ENCODE results near the gene CFAP57.

CFAP57 gene

DNA sequence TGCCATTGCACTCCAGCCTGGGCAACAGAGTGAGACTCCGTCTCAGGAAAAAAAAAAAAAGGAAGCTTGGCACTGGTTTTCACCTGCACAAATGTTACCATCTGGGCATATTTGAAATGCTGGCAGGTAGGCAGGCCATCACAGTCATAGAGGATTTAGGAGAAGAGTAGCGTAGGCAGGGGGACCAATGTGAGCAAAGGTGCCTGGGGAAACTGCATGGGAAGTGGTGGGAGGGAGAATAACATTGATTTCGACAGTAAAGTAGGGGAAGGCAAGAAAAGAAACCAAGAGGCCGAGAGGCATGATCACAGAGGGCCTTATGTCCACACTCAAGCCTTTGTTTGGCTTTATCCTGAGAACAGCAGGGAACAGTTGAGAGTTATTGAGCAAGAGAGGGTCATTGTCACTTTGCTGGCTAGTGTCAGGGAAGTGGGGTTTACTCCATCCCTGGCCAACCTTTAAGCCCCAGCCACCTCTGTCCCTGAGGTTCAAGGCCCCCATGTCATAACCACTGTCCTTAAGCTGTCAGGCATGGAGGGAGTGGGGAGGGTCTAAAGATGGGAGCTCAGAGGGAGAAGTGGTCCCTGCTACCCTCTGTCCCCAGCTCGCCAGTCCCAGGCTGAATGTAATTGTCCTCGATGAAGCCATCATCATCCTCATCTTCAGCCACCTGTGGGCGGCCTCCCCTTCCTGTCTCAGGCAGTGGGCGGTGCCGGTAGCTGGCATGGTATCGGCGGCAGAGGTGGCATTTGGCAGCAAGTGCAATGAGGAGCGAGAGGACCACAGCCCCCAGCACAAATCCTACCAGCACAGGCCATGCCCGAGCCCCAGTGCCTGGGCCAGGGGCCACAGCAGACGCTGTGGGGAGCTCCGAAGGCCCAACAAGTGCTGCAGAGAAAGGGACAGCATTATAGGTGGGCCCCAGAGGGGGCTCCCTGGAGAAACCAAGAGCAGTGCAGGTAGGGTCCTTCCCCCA, 110.4 kb downstream of the CFAP57 start:
- H3K36me3 ChIP-seq (ENCODE audit: low read length): no peaks in the 10 kb centered on the region
- H3K4me3 ChIP-seq (ENCODE audit: insufficient read depth, low read length, poor library complexity, severe bottlenecking): no peak overlapping the region
- no peaks in the 10 kb centered on the region for H4K20me1 ChIP-seq (ENCODE audit: low read depth, low read length)
- no peak overlapping the region for H3K9ac ChIP-seq (ENCODE audit: low read length)
- no peak overlapping the region for H3K4me2 ChIP-seq (ENCODE audit: low read depth, low read length, poor library complexity, severe bottlenecking)
- H2AFZ ChIP-seq (ENCODE audit: low read depth, low read length, severe bottlenecking): no peak overlapping the region
- no peaks in the 10 kb centered on the region for H3K9me3 ChIP-seq (ENCODE audit: insufficient read depth, low read length)
- no peak for TF ChIP-seq EZH2phosphoT487 (conservative IDR thresholded peaks at IDR 0.05; ENCODE audit: low read length)
- no peak for TF ChIP-seq CTCF (IDR thresholded peaks at IDR 0.05; ENCODE audit: insufficient read depth, low read length, poor library complexity, severe bottlenecking)
- no peaks in the 10 kb centered on the region for H3K79me2 ChIP-seq (ENCODE audit: insufficient read depth, low read length)
- H3K9me2 ChIP-seq (replicated peaks; ENCODE audit: insufficient read depth, low read length): no peaks in the 10 kb centered on the region
- no peaks in the 10 kb centered on the region for H3K27me3 ChIP-seq (ENCODE audit: low read length)
- no peak overlapping the region for H3K27ac ChIP-seq (ENCODE audit: low read depth, low read length)
- no peaks in the 10 kb centered on the region for H3F3A ChIP-seq (ENCODE audit: insufficient read depth)

DNA sequence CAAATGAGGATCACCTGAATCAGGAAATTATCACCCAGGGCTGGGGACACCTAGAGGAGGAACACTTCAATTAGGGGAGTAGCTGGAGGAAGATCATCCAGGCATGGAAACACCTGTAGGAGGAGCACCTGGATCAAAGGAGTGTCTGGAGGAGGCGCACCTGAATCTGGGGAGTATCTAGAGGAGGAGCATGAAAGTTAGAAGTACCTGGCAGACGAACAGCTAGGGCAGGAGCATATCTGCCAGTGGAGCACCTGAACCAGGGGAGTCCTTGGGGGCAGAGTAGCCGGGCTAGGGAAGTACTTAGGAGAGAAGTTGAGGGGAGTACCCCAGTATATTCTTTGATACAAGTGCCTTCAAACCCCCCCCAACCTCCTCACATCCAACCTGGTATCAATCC, 111.9 kb downstream of the CFAP57 start:
- Histone ChIP-seq H3F3A (ENCODE audit: insufficient read depth) (no peaks in the 10 kb centered on the region), H2AFZ (ENCODE audit: low read depth, low read length, severe bottlenecking) (no peak overlapping the region), H3K9me2 (replicated peaks; ENCODE audit: insufficient read depth, low read length) (no peaks in the 10 kb centered on the region), H3K27me3 (ENCODE audit: low read length) (no peaks in the 10 kb centered on the region), H3K9ac (ENCODE audit: low read length) (no peak overlapping the region), H4K20me1 (ENCODE audit: low read depth, low read length) (no peaks in the 10 kb centered on the region), H3K4me2 (ENCODE audit: low read depth, low read length, poor library complexity, severe bottlenecking) (no peak overlapping the region), H3K36me3 (ENCODE audit: low read length) (no peaks in the 10 kb centered on the region), H3K79me2 (ENCODE audit: insufficient read depth, low read length) (no peaks in the 10 kb centered on the region), H3K4me3 (ENCODE audit: insufficient read depth, low read length, poor library complexity, severe bottlenecking) (no peak overlapping the region), H3K27ac (ENCODE audit: low read depth, low read length) (no peak overlapping the region), H3K9me3 (ENCODE audit: insufficient read depth, low read length) (no peaks in the 10 kb centered on the region)
- TF ChIP-seq CTCF (IDR thresholded peaks at IDR 0.05; ENCODE audit: insufficient read depth, low read length, poor library complexity, severe bottlenecking) (no peak), EZH2phosphoT487 (conservative IDR thresholded peaks at IDR 0.05; ENCODE audit: low read length) (no peak)

DNA sequence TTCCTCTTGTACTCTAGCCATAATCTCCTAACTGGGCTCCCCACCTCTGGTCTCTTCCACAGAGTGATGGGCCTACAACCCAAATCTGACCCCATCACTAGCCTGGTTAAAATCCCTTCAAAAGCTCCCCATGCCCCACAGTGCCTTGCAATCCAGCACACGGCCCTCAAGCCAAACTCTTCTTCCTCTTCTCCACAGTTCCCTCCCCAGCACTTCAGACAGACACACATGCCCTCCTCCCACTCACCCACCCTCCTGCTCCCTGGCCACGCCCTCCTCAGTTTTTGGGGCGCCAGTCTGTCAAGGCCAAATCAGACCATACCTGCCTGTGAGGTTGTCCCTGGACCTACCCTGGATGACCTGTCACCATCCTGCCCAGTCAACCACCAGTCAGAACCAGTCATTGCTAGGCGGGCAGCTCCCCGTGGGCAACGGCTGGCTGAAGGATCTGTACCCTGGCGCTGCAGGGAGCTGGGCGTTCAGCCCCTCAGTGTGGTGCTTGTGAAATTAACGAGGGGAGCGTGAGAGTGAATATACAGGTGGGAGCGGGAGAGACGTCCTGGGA, 112.5 kb downstream of the CFAP57 start:
- no peaks in the 10 kb centered on the region for H3F3A ChIP-seq (ENCODE audit: insufficient read depth)
- no peaks in the 10 kb centered on the region for H3K79me2 ChIP-seq (ENCODE audit: insufficient read depth, low read length)
- no peak overlapping the region for H3K4me3 ChIP-seq (ENCODE audit: insufficient read depth, low read length, poor library complexity, severe bottlenecking)
- no peaks in the 10 kb centered on the region for H3K9me3 ChIP-seq (ENCODE audit: insufficient read depth, low read length)
- H3K36me3 ChIP-seq (ENCODE audit: low read length): no peaks in the 10 kb centered on the region
- no peak overlapping the region for H3K9ac ChIP-seq (ENCODE audit: low read length)
- H3K27ac ChIP-seq (ENCODE audit: low read depth, low read length): no peak overlapping the region
- H3K9me2 ChIP-seq (replicated peaks; ENCODE audit: insufficient read depth, low read length): no peaks in the 10 kb centered on the region
- H3K4me2 ChIP-seq (ENCODE audit: low read depth, low read length, poor library complexity, severe bottlenecking): no peak overlapping the region
- H2AFZ ChIP-seq (ENCODE audit: low read depth, low read length, severe bottlenecking): no peak overlapping the region
- H4K20me1 ChIP-seq (ENCODE audit: low read depth, low read length): no peaks in the 10 kb centered on the region
- no peaks in the 10 kb centered on the region for H3K27me3 ChIP-seq (ENCODE audit: low read length)
- no peak for TF ChIP-seq EZH2phosphoT487 (conservative IDR thresholded peaks at IDR 0.05; ENCODE audit: low read length)
- no peak for TF ChIP-seq CTCF (IDR thresholded peaks at IDR 0.05; ENCODE audit: insufficient read depth, low read length, poor library complexity, severe bottlenecking)
